HG03045 (cell line): ENCODE results near the gene ACVR2B.
A peak's percentile ranks its signal among the peaks of the same experiment; 100 is the strongest.

Source experiments
- ATAC-seq: cut with Tn5 transposase; IDR thresholded peaks from one replicate; pipeline ENCODE4 v1.9.1; 2021; ENCODE audit warnings: mild to moderate bottlenecking, moderate library complexity; ENCODE audit not compliant: unreplicated experiment

The ACVR2B gene

GRCh38 chr3:38480930-38481329 is 27.2 kb downstream of the ACVR2B start:
- ATAC-seq = no peak

- no peak for ATAC-seq
Observed at GRCh38 chr3:38482951-38483350, 29.3 kb downstream of the ACVR2B start.

- ATAC-seq = peak; percentile 74
Observed at GRCh38 chr3:38487323-38487722, 33.6 kb downstream of the ACVR2B start.

- no peak for ATAC-seq
Observed at GRCh38 chr3:38488949-38489348, 35.3 kb downstream of the ACVR2B start.

- no peak for ATAC-seq
Observed at GRCh38 chr3:38489766-38490165, 36.1 kb downstream of the ACVR2B start.

- no peak for ATAC-seq
Observed at GRCh38 chr3:38490281-38491030, 36.8 kb downstream of the ACVR2B start.

- no peak for ATAC-seq
Observed at GRCh38 chr3:38491215-38491614, 37.5 kb downstream of the ACVR2B start.

- ATAC-seq = no peak
Observed at GRCh38 chr3:38493031-38493430, 39.3 kb downstream of the ACVR2B start.

- peak; percentile 92 for ATAC-seq
Observed at GRCh38 chr3:38496131-38496910, 42.6 kb downstream of the ACVR2B start, which contains the start of gene EXOG. TSS of gene EXOG (plus strand) at chr3:38496340. CDS start at chr3:38496368, 28 bp downstream.

- no peak for ATAC-seq
Observed at GRCh38 chr3:38497031-38497430, 43.3 kb downstream of the ACVR2B start.

GRCh38 chr3:38500688-38501417 is 47.2 kb downstream of the ACVR2B start:
- ATAC-seq = no peak

- ATAC-seq = peak; percentile 92
Observed at GRCh38 chr3:38507120-38507519, 53.4 kb downstream of the ACVR2B start.

- no peak for ATAC-seq
Observed at GRCh38 chr3:38509732-38510131, 56.0 kb downstream of the ACVR2B start.

- ATAC-seq = no peak
Observed at GRCh38 chr3:38510631-38511030, 56.9 kb downstream of the ACVR2B start.

GRCh38 chr3:38511546-38511945 is 57.9 kb downstream of the ACVR2B start:
- ATAC-seq = no peak

- ATAC-seq = no peak
Observed at GRCh38 chr3:38515367-38515766, 61.7 kb downstream of the ACVR2B start.

- no peak for ATAC-seq
Observed at GRCh38 chr3:38516669-38517068, 63.0 kb downstream of the ACVR2B start.

GRCh38 chr3:38519000-38519399 is 65.3 kb downstream of the ACVR2B start:
- ATAC-seq = no peak

- ATAC-seq = no peak
Observed at GRCh38 chr3:38519651-38520050, 66.0 kb downstream of the ACVR2B start.

GRCh38 chr3:38521391-38521987 is 67.8 kb downstream of the ACVR2B start:
- no peak for ATAC-seq

- ATAC-seq = no peak
Observed at GRCh38 chr3:38522002-38522401, 68.3 kb downstream of the ACVR2B start.
